ENCODE data around the gene OTOP1.
"Not testable (repeated sequence)": the region's sequence is repeated elsewhere in the genome, so short reads cannot be mapped to it uniquely, and the experiment has no call there.

OTOP1 gene

GRCh38 chr4:4227510-4228355 is 1.0 kb upstream of the OTOP1 start:
- no peak for DNase-seq (ENCODE audit: low spot score)

GRCh38 chr4:4225915-4226605 is 669 bp downstream of the OTOP1 start:
- no peak for DNase-seq (ENCODE audit: low spot score)

- no peak for DNase-seq (ENCODE audit: low spot score)
Observed at GRCh38 chr4:4217113-4217512, 9.6 kb downstream of the OTOP1 start.

DNA sequence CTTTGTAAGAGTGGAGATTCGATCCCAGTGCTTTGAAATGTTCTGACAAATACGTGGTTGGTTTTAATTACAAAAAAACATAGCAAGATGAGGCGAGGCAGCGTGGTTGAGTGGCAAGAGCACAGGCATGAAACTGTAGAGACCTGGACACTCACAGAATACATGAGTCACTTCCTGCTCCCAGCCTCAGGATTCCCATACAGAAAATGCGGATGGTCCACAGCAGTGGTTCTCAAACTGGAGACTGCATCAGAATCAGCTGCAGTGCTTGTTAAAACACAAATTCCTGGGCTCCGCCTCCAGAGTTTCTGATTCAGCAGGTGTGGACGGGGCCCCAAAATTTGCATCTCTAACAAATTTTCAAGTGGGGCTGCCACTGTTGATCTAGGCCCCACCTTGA is 10.1 kb downstream of the OTOP1 start:
- DNase-seq (ENCODE audit: low spot score): no peak

DNA sequence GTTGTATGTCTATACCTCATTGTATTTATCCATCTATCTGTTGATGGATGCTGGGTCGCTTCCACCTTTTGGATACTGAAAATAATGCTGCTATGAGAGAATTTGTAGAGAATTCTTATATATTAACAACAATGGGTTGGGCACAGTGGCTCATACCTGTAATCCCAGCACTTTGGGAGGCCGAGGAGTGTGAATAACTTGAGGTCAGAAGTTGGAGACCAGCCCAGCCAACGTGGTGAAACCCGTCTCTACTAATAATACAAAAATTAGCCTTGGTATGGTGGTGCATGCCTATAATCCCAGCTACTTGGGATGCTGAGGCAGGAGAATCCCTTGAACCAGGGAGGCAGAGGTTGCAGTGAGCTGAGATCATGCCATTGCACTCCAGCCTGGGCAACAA is 13.1 kb downstream of the OTOP1 start:
- DNase-seq (ENCODE audit: low spot score): not testable (repeated sequence)

DNA sequence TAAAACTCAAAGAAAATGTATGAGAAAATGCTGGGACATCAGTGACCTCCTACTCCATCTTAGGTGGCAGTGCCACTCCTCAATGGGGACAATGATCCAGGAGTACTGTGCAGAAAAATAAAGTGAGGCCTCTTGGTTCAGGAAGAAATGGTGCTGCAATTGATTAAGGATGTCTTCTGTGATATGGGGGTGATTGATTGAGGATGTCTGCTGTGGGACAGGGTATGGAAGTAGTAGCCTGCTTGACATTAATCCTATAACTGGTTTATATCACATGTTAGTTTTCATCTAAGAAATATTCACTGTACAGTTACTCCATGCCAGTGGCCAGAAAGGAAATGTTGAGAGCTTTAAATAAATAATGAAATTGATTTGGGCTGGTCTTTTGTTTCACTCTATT is 20.5 kb downstream of the OTOP1 start:
- no peak for DNase-seq (ENCODE audit: low spot score)

DNA sequence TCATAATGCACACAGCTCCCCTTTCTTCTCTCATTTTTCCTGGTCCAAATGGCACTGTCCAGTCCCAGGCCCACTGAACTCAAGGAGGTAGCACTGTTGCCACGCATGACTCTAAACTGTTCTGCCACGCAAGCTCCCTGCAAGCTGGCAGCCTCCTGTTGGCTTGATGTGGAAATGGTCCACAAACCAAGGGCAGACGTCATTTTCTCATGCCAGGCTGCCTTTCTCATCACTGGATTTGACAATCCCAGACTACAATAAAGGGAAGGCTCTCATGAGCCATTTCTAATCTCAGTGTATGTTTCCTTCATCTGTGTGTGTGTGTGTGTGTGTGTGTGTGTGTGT is 22.4 kb downstream of the OTOP1 start:
- DNase-seq (ENCODE audit: low spot score): no peak

GRCh38 chr4:4203688-4204400 is 22.9 kb downstream of the OTOP1 start:
- no peak for DNase-seq (ENCODE audit: low spot score)

GRCh38 chr4:4202510-4202909 is 24.2 kb downstream of the OTOP1 start:
- DNase-seq (ENCODE audit: low spot score): no peak

DNA sequence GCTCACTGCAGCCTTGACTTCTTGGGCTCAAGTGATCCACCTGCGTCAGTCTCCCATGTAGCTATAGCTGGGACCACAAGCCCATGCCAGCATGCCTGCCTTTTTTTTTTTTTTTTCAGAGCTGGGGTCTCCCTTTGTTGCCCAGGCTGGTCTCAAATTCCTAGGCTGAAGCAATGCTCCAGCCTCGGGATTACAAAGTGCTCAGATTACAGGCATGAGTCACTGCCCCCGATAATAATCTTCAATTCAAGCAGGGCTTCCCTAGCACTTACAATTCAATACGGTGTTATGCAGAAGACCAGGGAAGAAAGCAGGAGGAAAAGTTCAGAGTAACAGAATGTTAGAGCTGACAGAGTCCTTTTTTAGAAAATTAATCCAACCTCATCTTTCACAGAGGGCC is 26.1 kb downstream of the OTOP1 start:
- DNase-seq (ENCODE audit: low spot score): no peak

- no peak for DNase-seq (ENCODE audit: low spot score)
Observed at GRCh38 chr4:4195354-4195753, 31.4 kb downstream of the OTOP1 start.

GRCh38 chr4:4188557-4188956 is 38.2 kb downstream of the OTOP1 start:
- not testable (repeated sequence) for DNase-seq (ENCODE audit: low spot score)

DNA sequence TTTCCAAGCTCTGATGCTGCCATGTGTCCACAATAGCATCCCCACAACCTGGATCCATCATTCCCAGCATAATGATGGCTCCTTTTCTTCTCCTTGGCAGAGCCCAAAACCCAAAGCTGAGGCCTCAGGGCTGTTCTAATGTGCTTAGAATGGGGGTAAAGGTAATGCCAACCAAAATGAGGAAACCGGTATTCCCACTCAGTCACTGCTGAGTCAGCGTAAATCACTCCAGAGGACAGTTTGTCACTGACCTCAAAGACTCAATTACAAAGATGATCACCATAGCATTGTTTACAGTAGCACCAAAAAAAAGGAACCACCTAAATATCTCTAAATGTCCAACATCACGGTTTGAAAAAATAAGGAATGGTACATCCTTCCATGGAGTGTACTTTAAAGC is 41.2 kb downstream of the OTOP1 start:
- no peak for DNase-seq (ENCODE audit: low spot score)

DNA sequence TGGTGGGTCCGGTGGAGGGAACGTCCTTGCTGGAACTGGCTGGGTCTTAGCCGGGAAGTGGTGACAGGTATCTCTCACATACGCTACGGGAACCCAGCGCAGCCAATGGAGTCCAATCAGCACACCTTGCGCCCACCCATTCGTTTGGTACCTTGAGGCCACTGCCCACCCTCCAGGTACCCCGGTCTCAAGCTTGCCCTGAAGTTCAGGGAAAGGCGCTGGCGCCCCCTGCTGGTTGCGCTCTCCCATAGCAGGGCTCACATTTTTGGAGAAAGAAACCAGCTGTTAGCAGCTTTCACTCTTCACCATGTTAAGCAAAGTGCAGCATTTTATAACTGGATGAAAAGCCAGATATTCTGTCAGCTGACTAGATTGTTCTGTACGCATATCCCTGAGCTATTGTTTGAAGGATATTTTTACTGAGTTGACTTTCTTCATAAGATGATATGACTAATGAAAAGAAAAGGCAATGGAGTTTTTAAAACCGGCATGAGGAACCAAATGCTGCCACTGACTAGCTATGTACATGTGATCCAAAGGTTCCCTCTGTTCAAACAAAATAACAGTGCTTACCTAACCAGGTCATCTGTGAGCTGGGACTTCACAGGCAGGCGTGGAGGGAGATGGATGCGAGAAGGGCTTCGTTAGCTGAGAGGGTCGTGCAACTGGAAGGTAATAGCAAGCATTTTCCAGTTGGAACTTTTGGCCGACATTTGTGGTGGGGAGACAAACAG is 43.7 kb downstream of the OTOP1 start:
- peak; percentile 33 for DNase-seq (ENCODE audit: low spot score)

DNA sequence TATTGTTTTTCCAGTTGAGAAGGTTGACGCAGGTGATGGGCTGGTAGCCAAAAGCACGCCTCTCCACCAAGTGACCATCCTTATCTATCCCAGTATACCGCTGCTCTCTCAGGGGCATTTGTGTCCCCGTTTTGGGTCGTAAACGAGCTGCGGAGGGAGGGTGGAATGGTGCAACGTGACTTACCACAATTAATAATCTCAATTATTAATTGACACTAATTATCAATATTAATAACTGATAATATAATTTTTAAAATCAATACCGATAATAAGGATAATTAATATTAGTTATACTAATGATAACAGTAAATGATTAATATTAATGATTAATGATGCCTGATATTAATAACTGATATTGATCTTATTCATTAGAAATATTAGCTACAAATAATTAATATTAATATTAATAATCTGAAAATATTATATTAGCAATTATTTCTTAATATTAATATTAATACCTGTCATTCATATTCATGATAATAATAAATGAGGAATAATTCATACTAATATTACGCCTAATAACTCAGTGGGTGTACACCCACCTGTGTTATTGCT is 56.1 kb downstream of the OTOP1 start:
- no peak for DNase-seq (ENCODE audit: low spot score)

GRCh38 chr4:4167981-4168780 is 58.5 kb downstream of the OTOP1 start:
- not testable (repeated sequence) for DNase-seq (ENCODE audit: low spot score)

GRCh38 chr4:4166986-4167385 is 59.7 kb downstream of the OTOP1 start:
- DNase-seq (ENCODE audit: low spot score): not testable (repeated sequence)

DNA sequence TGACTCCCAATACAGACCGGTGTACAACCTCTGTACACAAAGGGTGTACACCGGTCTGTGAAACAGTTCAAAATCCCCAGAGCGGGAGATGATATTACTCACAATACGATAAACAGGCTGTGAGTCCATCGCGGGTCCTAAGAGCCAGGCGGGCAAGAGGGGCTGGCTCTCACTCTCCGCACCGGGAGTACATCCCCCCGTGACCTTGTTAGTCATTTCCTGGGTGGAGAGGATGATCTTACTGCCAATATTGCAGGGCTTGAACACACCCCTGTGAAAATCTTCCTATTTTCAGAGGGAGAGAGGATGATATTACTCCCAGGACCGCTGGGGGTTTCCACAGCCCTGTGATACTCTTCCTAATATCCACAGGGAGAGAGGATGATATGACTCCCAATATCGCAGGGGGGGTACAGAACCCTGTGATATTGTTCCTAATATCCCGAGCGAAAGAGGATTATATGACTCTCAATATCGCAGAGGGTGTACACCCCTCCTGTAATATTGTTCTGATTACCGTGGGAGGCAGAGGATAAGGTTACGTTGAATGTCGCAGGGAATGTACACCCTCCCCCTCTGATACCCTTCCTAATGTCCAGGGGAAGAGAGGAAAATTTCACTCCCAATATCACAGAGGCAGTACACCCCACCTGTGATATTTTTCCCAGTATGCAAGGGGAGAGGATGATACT is 60.9 kb downstream of the OTOP1 start:
- not testable (repeated sequence) for DNase-seq (ENCODE audit: low spot score)

DNA sequence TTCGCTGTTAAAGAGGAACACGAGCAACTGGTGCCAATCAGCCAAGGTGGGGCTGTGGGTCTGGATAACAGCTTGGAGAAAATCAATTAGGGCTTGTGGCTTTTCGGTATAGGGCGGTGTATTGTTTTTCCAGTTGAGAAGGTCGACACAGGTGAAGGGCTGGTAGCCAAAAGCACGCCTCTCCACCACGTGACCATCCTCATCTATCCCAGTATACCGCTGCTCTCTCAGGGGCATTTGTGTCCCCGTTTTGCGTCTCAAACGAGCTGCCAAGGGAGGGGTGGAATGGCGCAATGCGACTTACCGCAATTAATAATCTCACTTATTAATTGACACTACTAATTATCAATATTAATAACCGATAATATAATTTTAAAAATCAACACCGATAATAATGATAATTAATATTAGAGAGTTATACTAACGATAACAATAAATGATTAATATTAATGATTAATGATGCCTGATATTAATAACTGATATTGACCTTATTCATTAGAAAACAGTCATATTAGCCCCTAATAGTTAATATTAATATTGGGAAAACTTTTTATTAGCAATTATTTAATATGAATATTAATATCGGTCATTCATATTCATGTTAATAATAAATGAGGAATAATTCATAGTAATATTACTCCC is 62.1 kb downstream of the OTOP1 start:
- DNase-seq (ENCODE audit: low spot score): not testable (repeated sequence)

DNA sequence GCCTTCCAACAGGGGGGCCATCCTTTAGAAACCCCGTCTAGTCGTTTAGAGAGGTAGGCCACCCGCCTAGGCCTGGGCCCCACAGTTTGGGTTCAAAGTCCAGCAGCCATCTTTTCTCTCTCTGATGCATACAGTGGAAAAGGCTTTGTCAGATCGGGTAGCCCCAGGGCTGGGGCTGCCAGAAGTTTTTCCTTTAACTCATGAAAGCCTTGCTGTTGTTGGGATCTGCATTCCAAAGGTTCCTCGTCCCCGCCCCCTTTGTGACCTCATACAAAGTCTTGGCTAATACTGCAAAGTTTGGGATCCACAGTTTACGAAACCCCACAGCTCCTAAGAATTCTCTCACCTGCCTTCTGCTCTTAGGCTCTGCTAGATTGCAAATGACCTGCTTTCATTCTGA is 64.5 kb downstream of the OTOP1 start:
- DNase-seq (ENCODE audit: low spot score): not testable (repeated sequence)

Data from activated CD4-positive, alpha-beta T cell treated with anti-CD3 and anti-CD28 coated beads, Interleukin-2, Interleukin-4, amounts not matched to agents 100 ng/mL and 50 ng/mL, durations not matched to agents 16 hours and 8 hours (primary cell).